C4-2B (cell line): ENCODE data around the gene ANKRD49.

Experiments
- H3K27ac ChIP-seq: fragments of 450-650 bp; 2 replicates; pipeline ENCODE4 v1.5.1; 2017
- CTCF ChIP-seq: fragments of 450-650 bp; conservative IDR thresholded peaks from 2 replicates; pipeline ENCODE4 v1.5.1; 2017; ENCODE audit warnings: mild to moderate bottlenecking
- ZFX ChIP-seq: fragments of 450-650 bp; IDR thresholded peaks from 2 replicates; pipeline ENCODE4 v1.6.1; 2017

The ANKRD49 gene

GRCh38 chr11:94524341-94524740, 30.6 kb downstream of the ANKRD49 start:
- H3K27ac ChIP-seq, result no peak overlapping the region

GRCh38 chr11:94525546-94526324, 32.0 kb downstream of the ANKRD49 start:
- H3K27ac ChIP-seq, result no peak overlapping the region
- TF ChIP-seq ZFX (no peak), CTCF (no peak)

More at GRCh38 chr11:94524341-94524740, 30.6 kb downstream of the ANKRD49 start:
- TF ChIP-seq ZFX (no peak), CTCF (no peak)

GRCh38 chr11:94526645-94527438, 33.1 kb downstream of the ANKRD49 start:
- H3K27ac ChIP-seq, result no peak overlapping the region
- no peak for TF ChIP-seq CTCF
- TF ChIP-seq ZFX, result no peak

GRCh38 chr11:94528551-94528950, 34.8 kb downstream of the ANKRD49 start:
- H3K27ac ChIP-seq, result no peak overlapping the region
- TF ChIP-seq ZFX, result no peak
- no peak for TF ChIP-seq CTCF

- TF ChIP-seq ZFX (no peak), CTCF (no peak)
- H3K27ac ChIP-seq, result no peak overlapping the region
Measured at GRCh38 chr11:94532211-94532610, 38.4 kb downstream of the ANKRD49 start.

- no peak overlapping the region for H3K27ac ChIP-seq
- TF ChIP-seq CTCF, result no peak
- TF ChIP-seq ZFX, result no peak
Measured at GRCh38 chr11:94533206-94533605, 39.4 kb downstream of the ANKRD49 start.
